ENCODE data around the gene TOP2A.
"Not testable (repeated sequence)": the region's sequence is repeated elsewhere in the genome, so short reads cannot be mapped to it uniquely, and the experiment has no call there.

The TOP2A gene

DNA sequence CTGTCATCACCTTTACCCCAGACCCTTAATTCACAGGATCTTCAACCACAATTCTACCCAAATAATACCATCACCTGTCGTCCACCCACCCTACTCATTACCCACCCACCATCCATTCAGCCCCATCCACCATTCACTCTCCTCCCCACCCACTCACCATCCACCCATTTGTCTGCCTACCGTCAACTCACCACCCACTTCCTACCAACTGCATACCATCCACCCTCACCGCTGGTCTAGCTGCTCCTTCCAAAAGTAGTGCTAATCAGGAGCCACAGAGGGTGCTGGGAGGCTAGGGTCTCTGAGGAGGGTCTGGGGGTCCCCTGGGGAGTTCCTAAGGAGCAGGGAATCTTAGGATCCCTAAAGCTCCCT, 13.5 kb upstream of the TOP2A start:
- DNase-seq: no peak

DNA sequence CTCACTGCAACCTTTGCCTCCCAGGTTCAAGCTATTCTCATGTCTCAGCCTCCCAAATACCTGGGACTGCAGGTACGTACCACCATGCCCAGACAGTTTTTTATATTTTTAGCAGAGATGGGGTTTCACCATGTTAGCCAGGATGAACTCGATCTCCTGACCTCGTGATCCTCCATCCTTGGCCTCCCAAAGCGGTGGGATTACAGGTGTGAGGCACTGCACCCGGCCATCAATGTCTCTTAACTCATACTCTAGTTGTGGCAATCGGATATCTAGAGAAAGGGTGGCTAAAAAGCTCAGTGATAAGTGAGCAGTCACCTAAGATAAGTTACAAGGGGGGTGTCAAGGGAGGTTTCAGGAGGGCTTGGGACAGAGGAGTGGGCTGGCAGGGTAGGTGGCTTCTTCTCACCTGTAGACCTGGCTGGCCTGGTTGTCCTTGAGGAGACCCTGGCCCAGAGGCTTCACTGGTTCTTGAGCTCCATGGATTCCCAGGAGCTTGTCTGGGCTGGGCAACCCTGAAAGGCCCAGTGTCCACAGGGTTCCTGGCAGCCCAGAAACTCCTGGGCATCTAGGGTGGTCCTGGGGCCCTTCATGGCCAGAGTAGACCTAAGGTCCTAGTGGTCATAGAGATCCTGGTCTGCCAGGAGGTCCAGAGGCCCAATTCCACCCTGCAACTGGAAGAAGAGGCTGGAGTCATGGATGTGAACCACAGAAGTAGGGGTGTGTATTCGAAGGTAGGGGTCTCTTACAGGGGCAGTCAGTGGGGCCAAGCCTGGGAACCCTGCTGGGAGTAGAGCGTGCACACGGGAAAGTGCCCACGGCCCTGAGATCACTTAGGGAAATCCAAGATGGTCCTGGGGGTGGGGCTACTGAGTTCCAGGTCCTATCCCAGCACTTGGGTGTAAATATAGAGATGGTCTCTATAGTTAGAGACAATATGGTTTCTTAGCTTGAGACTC, 12.9 kb upstream of the TOP2A start:
- no peak for DNase-seq

GRCh38 chr17:40427002-40427491, 9.4 kb upstream of the TOP2A start:
- DNase-seq: no peak

DNA sequence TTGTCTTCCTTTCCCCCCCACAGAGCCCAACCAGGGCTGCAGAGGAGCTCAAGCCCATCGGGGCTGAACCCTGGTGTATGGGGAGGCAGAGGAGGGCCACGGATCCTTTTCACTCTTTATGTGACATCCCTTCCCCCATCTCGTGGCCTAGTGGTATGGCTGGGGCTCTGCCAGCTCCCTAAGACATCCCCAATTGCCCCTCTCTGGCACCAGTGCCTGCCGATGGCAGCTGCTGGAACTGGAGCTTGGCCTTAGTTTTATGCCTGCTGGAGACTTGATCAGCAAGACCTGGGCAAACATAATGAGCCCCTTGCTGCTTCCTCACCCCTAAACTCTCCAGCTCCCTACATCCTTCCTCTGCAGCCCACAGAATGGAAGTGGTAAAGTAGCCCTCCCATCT, 8.0 kb upstream of the TOP2A start:
- no peak for DNase-seq

- no peak for DNase-seq
Observed at GRCh38 chr17:40422990-40423633, 5.4 kb upstream of the TOP2A start.

DNA sequence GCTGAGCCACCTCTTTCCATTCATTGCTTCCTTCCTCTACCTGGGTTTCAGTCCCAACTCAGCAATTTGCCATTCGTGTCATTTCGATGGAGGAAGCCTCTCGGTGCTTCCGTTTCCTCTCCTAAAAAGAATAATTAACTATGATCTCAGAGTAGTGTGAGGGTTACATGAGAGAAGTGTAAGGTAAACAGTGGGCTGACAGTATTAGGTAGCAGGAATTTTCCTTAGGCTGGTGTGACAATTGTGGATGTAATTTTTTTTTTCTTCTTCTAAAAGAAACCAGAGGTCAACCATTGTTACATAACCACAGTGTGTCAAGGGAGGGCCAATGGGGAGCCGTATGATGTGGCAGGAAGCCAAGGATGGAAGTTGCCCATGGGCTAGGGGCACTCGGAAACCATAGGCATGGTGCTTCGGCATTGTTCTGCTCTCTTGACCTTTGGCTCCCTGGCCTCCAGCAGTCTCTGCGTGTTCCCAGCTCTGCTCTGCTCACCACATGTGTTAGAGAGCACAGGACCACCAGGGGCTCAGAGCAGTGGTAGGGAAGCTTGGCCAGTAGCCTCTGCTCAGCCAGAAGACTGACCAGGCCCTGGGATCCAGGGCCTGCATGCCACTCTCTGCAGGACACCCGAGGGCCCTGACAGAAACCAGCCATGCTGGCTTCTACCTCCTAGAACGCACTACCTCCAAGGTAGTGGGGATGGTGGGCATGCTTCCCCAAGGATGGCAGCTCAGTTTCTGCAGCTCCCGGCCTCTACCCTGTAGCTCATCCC, 2.0 kb upstream of the TOP2A start:
- DNase-seq: no peak

GRCh38 chr17:40418428-40418706, 671 bp upstream of the TOP2A start:
- DNase-seq: no peak

GRCh38 chr17:40417258-40417608, 463 bp downstream of the TOP2A start:
- peak; percentile 13 for DNase-seq

GRCh38 chr17:40416671-40417070, 1.0 kb downstream of the TOP2A start:
- no peak for DNase-seq

DNA sequence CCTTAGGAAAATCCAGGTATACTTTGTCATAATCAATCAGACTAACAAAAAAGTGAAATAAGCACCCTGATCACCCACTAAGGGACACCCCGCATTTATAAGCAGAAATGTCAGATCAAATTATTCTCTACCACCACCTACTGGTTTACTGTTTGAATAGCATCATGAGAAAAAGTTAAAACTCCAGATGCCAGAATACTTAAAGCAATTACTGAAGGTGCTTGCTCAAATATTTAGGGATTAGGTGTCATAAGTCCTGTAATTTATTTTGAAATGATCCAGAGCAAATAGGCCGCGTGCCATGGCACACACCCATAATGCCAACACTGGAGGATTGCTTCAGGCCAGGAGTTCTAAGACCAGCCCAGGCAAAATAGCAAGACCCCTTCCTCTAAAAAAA, 2.3 kb downstream of the TOP2A start:
- DNase-seq: peak; percentile 40

DNA sequence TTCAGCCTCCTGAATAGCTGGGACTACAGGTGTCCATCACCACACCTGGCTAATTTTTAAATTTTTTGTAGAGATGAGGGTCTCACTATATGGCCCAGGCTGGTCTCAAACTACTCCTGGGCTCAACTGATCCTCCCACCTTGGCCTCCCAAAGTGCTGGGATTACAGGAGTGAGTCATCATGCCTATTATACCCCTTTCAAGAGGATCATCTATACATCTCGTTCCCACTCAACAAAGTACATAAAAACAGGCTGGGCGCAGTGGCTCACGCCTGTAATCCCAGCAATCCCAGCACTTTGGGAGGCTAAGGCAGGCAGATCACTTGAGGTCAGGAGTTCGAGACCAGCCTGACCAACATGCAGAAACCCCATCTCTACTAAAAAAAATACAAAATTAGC, 3.4 kb downstream of the TOP2A start:
- not testable (repeated sequence) for DNase-seq

DNA sequence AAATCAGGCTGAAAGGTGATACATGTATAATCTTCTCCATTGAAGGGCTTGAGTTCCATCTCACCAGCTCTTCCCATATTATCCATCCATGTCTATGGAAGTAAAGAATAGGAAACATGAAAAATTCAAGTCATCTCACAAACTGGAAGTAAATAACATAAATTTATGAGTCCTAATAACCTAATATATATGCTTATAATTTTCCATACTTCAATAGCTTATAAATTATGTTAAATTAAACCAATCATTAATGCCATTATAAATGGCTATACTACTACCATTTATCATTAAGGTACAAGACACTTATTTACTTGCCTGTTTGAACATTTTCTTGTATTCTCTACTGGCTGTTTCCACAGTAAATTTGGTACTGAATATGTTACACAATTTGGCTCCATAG, 4.8 kb downstream of the TOP2A start:
- DNase-seq: no peak

DNA sequence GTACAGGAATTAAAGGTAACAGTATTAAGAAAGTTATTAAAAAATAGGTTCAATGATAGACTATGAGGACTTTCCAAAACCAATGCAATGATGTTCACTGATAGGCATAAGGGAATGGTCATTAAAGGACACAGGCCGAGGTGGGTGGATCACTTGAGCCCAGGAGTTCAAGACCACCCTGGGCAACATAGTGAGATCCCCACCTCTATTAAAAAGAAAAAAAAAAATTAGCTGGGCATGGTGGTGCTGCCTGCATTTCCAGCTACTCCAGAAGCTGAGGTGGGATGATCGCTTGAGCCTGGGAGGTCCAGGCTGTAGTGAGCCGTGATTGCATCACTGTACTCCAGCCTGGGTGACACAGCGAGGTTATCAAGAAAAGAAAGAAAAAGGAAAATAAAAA, 5.9 kb downstream of the TOP2A start:
- DNase-seq: no peak

DNA sequence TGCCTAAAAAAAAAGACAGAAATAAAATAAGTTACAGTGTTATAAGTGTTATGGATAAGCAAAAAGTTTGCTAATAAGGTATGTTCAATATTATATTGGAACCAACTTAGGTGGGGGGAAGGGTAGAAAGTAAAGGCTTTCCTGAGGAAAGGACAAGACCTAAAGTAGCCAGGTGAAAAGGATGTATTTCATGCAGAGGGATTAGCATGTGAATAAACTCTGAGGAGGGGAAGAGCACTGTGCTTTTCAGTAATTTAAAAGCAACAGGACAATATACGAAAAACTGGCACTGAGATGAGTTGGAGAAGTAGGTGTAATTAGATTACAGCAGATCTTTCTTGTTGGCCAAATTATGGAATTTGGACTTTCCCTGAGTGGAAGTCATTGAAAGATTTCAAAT, 7.6 kb downstream of the TOP2A start:
- DNase-seq: no peak

DNA sequence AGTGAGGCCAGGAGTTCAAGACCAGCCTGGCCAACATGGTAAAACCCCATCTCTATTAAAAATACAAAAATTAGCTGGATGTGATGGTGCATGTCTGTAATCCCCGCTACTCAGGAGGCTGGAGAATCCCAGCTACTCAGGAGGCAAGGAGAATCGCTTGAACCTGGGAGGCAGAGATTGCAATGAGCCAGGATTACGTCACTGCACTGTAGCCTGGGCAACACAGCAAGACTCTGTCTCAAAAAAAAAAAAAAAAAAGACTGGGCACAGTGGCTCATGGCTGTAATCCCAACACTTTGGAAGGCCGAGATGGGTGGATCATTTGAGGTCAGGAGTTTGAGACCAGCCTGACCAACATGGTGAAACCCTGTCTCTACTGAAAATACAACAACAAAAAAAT, 8.2 kb downstream of the TOP2A start:
- not testable (repeated sequence) for DNase-seq

- DNase-seq: no peak
Observed at GRCh38 chr17:40407460-40407859, 10.2 kb downstream of the TOP2A start.

- DNase-seq: no peak
Observed at GRCh38 chr17:40404003-40404402, 13.7 kb downstream of the TOP2A start.

- no peak for DNase-seq
Observed at GRCh38 chr17:40402668-40403067, 15.0 kb downstream of the TOP2A start.

GRCh38 chr17:40399185-40399584, 18.5 kb downstream of the TOP2A start:
- DNase-seq: peak; percentile 62

GRCh38 chr17:40386555-40386954, 31.1 kb downstream of the TOP2A start:
- not testable (repeated sequence) for DNase-seq

- DNase-seq: no peak
Observed at GRCh38 chr17:40382251-40382650, 35.4 kb downstream of the TOP2A start.

DNA sequence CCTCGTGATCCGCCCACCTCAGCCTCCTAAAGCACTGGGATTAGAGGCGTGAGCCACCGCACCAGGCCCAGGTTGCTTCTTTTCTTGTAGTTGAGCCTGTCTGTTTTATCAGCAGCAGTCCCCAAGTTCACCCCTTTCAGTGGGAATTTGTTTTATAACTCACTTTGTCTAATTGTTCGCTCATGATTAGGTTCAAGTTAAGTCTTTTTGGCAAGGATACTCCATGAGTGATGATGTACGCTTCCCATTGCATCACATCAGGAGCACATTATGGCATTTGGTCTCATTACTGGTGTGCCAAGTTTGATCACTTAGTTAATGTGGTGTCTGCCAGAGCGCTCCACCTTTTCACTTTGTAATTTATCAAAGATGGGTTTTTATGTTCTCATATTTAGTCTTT, 38.7 kb downstream of the TOP2A start:
- DNase-seq: no peak

GRCh38 chr17:40377832-40378231, 39.9 kb downstream of the TOP2A start:
- no peak for DNase-seq

DNA sequence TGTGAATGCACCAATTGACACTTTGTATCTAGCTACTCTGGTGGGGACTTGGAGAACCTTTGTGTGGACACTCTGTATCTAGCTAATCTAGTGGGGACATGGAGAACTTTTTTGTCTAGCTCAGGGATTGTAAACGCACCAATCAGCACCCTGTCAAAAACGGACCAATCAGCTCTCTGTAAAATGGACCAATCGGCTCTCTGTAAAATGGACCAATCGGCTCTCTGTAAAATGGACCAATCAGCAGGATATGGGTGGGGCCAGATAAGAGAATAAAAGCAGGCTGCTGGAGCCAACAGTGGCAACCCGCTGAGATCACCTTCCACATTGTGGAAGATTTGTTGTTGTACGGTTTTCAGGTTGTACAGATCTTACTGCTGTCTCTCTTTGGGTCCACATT, 41.2 kb downstream of the TOP2A start:
- DNase-seq: not testable (repeated sequence)

Data from fibroblast of skin of right quadriceps (primary cell).